NB4 (cell line): ENCODE results near the gene FAM177A1.

Experiments
- DNase-seq: peaks from one replicate; pipeline ENCODE4 v3.0.0; 2010; ENCODE audit warnings: low read depth
- H3K4me3 ChIP-seq: one replicate; pipeline ENCODE4 v1.5.1; 2011; ENCODE audit warnings: mild to moderate bottlenecking, low read depth, low read length, moderate library complexity
- MYC ChIP-seq: IDR thresholded peaks from 2 replicates; pipeline ENCODE4 v1.6.1; 2011; ENCODE audit warnings: low read depth, low read length
- POLR2A ChIP-seq: IDR thresholded peaks from 2 replicates; pipeline ENCODE4 v1.6.1; 2011; ENCODE audit warnings: mild to moderate bottlenecking; ENCODE audit not compliant: insufficient read length; ENCODE audit errors: extremely low read depth
- TF ChIP-seq, protein P1 (sequence below): IDR thresholded peaks from 2 replicates; pipeline ENCODE4 v1.6.1; 2011; ENCODE audit warnings: low read depth, low read length
- TF ChIP-seq, protein P2 (sequence below): IDR thresholded peaks from one replicate; pipeline ENCODE4 v1.5.1; 2012; ENCODE audit warnings: low read depth, low read length

Gene FAM177A1

DNA sequence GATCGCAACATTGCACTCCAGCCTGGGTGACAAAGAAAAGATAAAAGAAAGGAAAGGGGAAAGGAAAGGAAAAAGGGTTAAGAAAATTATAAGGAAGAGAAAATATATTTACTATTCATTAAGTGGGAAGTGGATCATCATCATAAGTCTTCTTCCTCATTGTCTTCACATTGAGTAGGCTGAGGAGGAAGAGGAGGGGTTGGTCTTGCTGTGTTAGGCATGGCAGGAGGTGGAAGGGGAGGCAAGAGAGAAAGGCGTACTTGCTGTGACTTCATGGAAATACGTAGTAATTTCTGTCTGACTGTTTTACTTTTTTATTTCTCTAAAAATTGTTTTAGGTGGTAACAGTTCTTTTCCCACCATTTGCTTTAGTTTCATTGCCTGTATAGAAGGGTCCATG is 26.2 kb downstream of the FAM177A1 start:
- DNase-seq = no peak
- H3K4me3 ChIP-seq = no peak overlapping the region
- no peak for TF ChIP-seq POLR2A
- TF ChIP-seq, protein P1, sequence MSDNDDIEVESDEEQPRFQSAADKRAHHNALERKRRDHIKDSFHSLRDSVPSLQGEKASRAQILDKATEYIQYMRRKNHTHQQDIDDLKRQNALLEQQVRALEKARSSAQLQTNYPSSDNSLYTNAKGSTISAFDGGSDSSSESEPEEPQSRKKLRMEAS = no peak
- TF ChIP-seq, protein P2, sequence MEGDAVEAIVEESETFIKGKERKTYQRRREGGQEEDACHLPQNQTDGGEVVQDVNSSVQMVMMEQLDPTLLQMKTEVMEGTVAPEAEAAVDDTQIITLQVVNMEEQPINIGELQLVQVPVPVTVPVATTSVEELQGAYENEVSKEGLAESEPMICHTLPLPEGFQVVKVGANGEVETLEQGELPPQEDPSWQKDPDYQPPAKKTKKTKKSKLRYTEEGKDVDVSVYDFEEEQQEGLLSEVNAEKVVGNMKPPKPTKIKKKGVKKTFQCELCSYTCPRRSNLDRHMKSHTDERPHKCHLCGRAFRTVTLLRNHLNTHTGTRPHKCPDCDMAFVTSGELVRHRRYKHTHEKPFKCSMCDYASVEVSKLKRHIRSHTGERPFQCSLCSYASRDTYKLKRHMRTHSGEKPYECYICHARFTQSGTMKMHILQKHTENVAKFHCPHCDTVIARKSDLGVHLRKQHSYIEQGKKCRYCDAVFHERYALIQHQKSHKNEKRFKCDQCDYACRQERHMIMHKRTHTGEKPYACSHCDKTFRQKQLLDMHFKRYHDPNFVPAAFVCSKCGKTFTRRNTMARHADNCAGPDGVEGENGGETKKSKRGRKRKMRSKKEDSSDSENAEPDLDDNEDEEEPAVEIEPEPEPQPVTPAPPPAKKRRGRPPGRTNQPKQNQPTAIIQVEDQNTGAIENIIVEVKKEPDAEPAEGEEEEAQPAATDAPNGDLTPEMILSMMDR = no peak

DNA sequence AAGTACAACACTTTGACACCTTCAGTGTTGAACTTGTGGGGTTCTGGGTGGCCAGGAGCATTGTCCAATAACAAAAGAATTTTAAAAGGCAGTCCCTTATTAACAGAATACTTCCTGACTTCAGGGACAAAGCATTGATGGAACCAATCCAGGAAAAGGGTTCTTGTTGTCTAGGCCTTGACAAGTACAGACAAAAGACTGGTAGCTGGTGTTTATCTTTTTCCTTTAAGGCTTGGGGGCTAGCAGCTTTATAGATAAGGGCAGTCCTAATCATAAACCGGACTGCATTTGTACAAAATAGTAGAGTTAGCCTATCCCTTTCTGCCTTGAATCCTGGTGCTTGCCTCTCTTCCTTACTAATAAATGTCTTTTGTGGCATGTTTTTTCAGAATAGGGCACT is 27.4 kb downstream of the FAM177A1 start:
- DNase-seq = no peak
- TF ChIP-seq, protein P2 = no peak
- TF ChIP-seq, protein P1 = no peak
- TF ChIP-seq POLR2A (no peak), MYC (no peak)
- no peak overlapping the region for H3K4me3 ChIP-seq

DNA sequence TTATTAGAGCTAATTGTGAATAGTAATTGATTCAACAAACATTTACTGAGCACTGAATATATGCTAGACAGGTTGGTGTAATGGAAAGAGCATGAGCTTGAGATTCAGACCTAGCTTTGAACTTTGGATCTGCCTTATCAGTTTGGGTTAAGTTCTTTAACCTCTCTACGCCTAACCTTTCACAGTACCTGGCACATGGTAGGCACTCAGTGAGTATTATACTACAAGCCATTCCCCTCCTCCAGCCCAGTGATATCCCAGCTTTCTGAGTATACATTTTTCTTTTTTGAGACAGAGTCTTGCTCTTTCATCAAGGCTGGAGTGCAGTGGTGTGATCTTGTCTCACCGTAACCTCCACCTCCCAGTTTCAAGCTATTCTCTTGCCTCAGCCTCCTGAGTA is 32.0 kb downstream of the FAM177A1 start:
- DNase-seq = no peak
- TF ChIP-seq POLR2A = no peak
- TF ChIP-seq, protein P1 = no peak
- TF ChIP-seq MYC = no peak
- TF ChIP-seq, protein P2 = no peak
- H3K4me3 ChIP-seq = no peak overlapping the region

DNA sequence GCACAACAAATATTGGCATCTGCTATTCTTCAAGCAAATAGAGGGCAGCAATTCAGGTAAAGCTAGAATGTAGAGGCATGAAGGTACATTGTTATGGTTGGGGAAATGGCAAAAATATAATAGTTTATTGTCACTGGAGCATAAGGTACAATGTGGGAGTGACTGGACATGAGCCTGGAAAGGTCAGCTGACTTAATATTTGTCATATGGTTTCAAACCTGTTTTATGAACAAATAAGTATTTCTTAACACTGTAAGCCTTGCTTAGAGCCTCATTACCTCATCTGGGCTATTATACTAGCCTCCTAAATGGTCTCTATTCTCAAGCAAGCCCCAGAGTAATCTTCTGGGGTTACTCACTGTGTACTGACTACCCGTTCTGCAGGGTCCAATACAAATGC is 33.7 kb downstream of the FAM177A1 start:
- TF ChIP-seq, protein P1 = no peak
- TF ChIP-seq MYC (no peak), POLR2A (no peak)
- TF ChIP-seq, protein P2 = no peak
- no peak for DNase-seq
- H3K4me3 ChIP-seq = no peak overlapping the region

DNA sequence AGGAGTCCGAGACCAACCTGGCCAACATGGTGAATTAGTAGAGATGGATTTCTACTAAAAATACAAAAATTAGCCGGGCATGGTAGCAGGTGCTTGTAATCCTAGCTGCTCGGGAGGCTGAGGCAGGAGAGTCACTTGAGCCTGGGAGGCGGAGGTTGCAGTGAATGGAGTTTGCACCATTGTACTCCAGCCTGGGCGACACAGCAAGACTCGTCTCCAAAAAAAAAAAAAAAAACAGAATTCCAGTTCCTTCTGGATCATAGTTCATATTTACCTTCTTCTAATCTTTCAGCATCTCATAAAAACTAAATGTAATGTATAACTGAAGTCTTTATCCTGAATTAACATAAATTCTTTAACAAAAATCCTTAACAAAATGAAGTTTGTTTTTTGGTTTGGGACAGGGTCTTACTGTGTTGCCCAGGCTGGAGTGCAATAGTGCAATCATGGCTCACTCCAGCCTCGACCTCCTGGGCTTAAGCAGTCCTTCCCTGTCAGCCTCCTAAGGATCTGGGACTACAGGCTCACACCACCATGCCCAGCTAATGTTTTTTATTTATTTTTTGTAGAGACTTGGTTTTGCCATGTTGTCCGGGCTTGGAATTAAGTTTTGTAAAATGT is 37.6 kb downstream of the FAM177A1 start:
- H3K4me3 ChIP-seq = no peak overlapping the region
- no peak for DNase-seq
- TF ChIP-seq POLR2A = no peak
- TF ChIP-seq, protein P2 = no peak
- TF ChIP-seq MYC = no peak
- TF ChIP-seq, protein P1 = no peak

DNA sequence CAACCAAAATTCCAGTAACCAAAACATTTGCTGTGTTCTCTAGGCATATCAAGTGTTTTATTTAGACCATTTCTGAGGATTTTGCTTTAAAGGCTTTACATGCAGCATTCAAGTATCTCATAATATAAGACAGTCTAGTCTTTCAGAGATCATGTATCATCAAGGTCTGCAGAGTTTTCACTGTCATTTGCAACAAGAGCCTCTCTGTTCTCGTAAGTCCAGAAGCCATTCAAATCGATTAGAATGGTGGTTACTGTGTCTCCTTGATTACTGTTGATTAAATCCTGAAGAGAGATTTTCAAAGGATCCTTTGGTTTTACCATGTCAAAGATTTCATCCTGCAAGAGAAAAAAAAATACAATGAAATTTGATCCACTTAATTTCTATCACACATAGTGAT is 39.4 kb downstream of the FAM177A1 start:
- TF ChIP-seq MYC (no peak), POLR2A (no peak)
- TF ChIP-seq, protein P2 = no peak
- TF ChIP-seq, protein P1 = no peak
- DNase-seq = no peak

More for the DNA sequence above, 39.4 kb downstream of the FAM177A1 start:
- H3K4me3 ChIP-seq = no peak overlapping the region
